ENCODE data around the gene DAB2IP. TPM values are rescaled to one million over a fixed set of nuclear protein-coding genes. Genes with fewer than 3 reads are reported as not detected.
"Not testable (repeated sequence)": the region's sequence is repeated elsewhere in the genome, so short reads cannot be mapped to it uniquely, and the experiment has no call there.

The DAB2IP gene
- total RNA-seq, 6 experiments from 2014 or later, result 23.0 to 28.2 (median 25.7) TPM

GRCh38 chr9:121785673-121786542, 134.5 kb downstream of the DAB2IP start:
- Mint-ChIP-seq H3K4me1 (ENCODE audit: low read depth) (no peaks in the 10 kb centered on the region), H3K27ac (no peak overlapping the region)

GRCh38 chr9:121786543-121786948, 135.1 kb downstream of the DAB2IP start:
- DNase-seq, result no peak
- Mint-ChIP-seq H3K9me3 (no peaks in the 10 kb centered on the region), H3K4me1 (ENCODE audit: low read depth) (no peaks in the 10 kb centered on the region), H3K27ac (no peak overlapping the region), H3K4me3 (no peak overlapping the region), H3K36me3 (ENCODE audit: low read depth) (no peaks in the 10 kb centered on the region; the same call in 1 of the 2 replicates), H3K27me3 (ENCODE audit: insufficient read depth) (peaks cover 7% of the 10 kb centered on the region)
- no peak for TF ChIP-seq CTCF (IDR thresholded peaks at IDR 0.05)

More at GRCh38 chr9:121785673-121786542, 134.5 kb downstream of the DAB2IP start:
- no peak overlapping the region for H3K4me3 Mint-ChIP-seq
- no peak for TF ChIP-seq CTCF (IDR thresholded peaks at IDR 0.05)
- H3K9me3 Mint-ChIP-seq, result no peaks in the 10 kb centered on the region
- DNase-seq, result no peak
- no peaks in the 10 kb centered on the region; the same call in 1 of the 2 replicates for H3K36me3 Mint-ChIP-seq (ENCODE audit: low read depth)
- peaks cover 4% of the 10 kb centered on the region; the same call in 1 of the 2 replicates for H3K27me3 Mint-ChIP-seq (ENCODE audit: insufficient read depth)

- Mint-ChIP-seq H3K9me3 (no peaks in the 10 kb centered on the region), H3K4me3 (no peak overlapping the region), H3K27me3 (ENCODE audit: insufficient read depth) (peaks cover 9% of the 10 kb centered on the region), H3K4me1 (ENCODE audit: low read depth) (no peaks in the 10 kb centered on the region), H3K27ac (no peak overlapping the region), H3K36me3 (ENCODE audit: low read depth) (no peaks in the 10 kb centered on the region; the same call in 1 of the 2 replicates)
- DNase-seq, result no peak
- no peak for TF ChIP-seq CTCF (IDR thresholded peaks at IDR 0.05)
Measured at GRCh38 chr9:121786998-121787422, 135.6 kb downstream of the DAB2IP start.

GRCh38 chr9:121788686-121789366, 137.4 kb downstream of the DAB2IP start:
- no peak for TF ChIP-seq CTCF (IDR thresholded peaks at IDR 0.05)
- H3K27me3 Mint-ChIP-seq (ENCODE audit: insufficient read depth), result peaks cover 12% of the 10 kb centered on the region
- no peaks in the 10 kb centered on the region for H3K9me3 Mint-ChIP-seq
- no peak overlapping the region for H3K4me3 Mint-ChIP-seq
- H3K4me1 Mint-ChIP-seq (ENCODE audit: low read depth), result no peaks in the 10 kb centered on the region
- no peak for DNase-seq
- no peaks in the 10 kb centered on the region for H3K36me3 Mint-ChIP-seq (ENCODE audit: low read depth)
- no peak overlapping the region for H3K27ac Mint-ChIP-seq

- no peak overlapping the region for H3K27ac Mint-ChIP-seq
- H3K36me3 Mint-ChIP-seq (ENCODE audit: low read depth), result no peaks in the 10 kb centered on the region
- no peaks in the 10 kb centered on the region for H3K9me3 Mint-ChIP-seq
- H3K27me3 Mint-ChIP-seq (ENCODE audit: insufficient read depth), result peaks cover 15% of the 10 kb centered on the region
- H3K4me1 Mint-ChIP-seq (ENCODE audit: low read depth), result no peaks in the 10 kb centered on the region
- DNase-seq, result no peak
- no peak overlapping the region for H3K4me3 Mint-ChIP-seq
- no peak for TF ChIP-seq CTCF (IDR thresholded peaks at IDR 0.05)
Measured at GRCh38 chr9:121790841-121791240, 139.4 kb downstream of the DAB2IP start.

GRCh38 chr9:121792476-121792875, 141.0 kb downstream of the DAB2IP start:
- not testable (repeated sequence) for DNase-seq; H3K27ac Mint-ChIP-seq; H3K4me3 Mint-ChIP-seq; H3K4me1 Mint-ChIP-seq (ENCODE audit: low read depth); H3K36me3 Mint-ChIP-seq (ENCODE audit: low read depth); H3K9me3 Mint-ChIP-seq
- peaks cover 11% of the 10 kb centered on the region for H3K27me3 Mint-ChIP-seq (ENCODE audit: insufficient read depth)

- not testable (repeated sequence) for H3K4me1 Mint-ChIP-seq (ENCODE audit: low read depth); H3K27ac Mint-ChIP-seq; DNase-seq; H3K36me3 Mint-ChIP-seq (ENCODE audit: low read depth); H3K4me3 Mint-ChIP-seq; H3K9me3 Mint-ChIP-seq
- peaks cover 11% of the 10 kb centered on the region for H3K27me3 Mint-ChIP-seq (ENCODE audit: insufficient read depth)
Measured at GRCh38 chr9:121794334-121794733, 142.9 kb downstream of the DAB2IP start.
